ENCODE results near the gene CENPH. TPM values are rescaled to one million over a fixed set of nuclear protein-coding genes. Genes with fewer than 3 reads are reported as not detected.
"Not testable (repeated sequence)": the region's sequence is repeated elsewhere in the genome, so short reads cannot be mapped to it uniquely, and the experiment has no call there.

CENPH gene
- total RNA-seq, 1 experiment from 2014 or later = 103 TPM

DNA sequence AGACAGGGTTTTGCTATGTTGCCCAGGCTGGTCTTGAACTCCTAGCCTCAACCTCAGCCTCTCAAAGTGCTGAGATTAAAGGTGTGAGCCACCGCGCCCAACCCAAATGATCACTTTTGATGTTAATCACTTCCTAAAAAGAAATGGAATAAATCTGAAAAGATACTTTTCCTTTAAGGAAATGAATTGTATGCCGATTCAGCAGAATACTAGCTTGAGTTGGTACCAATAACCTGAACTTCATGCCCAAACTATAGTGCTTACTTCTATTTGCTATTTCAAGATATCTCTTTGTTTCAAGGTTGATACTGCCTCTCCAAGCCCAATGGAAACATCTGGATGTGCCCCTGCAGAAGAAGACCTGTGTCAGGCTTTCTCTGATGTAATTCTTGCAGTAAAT lies 18.4 kb upstream of the CENPH start:
- H3K27ac ChIP-seq = no peak overlapping the region
- peaks cover 12% of the 10 kb centered on the region for H3K4me1 ChIP-seq
- no peaks in the 10 kb centered on the region for H3K27me3 ChIP-seq
- H3K4me3 ChIP-seq = no peak overlapping the region
- H3K9me3 ChIP-seq (replicated peaks) = no peaks in the 10 kb centered on the region
- H3K36me3 ChIP-seq = peaks cover 75% of the 10 kb centered on the region
- no peak for DNase-seq

DNA sequence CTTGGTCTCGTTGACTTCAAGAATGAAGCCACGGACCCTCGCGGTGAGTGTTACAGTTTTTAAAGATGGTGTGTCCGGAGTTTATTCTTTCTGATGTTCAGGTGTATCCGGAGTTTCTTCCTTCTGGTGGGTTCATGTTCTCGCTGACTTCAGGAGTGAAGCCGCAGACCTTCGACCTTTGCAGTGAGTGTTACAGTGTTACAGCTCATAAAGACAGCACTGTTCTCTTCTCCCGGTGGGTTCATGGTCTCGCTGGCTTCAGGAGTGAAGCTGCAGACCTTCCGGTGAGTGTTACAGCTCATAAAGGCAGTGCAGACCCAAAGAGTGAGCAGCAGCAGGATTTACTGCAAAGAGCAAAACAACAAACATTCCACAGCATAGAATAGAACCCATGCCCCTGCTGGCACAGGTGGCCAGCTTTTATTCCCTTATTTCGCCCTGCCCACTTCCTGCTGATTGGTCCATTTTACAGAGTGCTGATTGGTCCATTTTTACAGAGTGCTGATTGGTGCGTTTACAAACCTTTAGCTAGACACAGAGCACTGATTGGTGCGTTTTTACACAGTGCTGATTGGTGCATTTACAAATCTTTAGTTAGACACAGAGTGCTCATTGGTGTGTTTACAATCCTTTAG lies 7.6 kb upstream of the CENPH start:
- not testable (repeated sequence) for H3K27ac ChIP-seq; H3K27me3 ChIP-seq; H3K9me3 ChIP-seq (replicated peaks); DNase-seq; H3K4me3 ChIP-seq; H3K4me1 ChIP-seq
- H3K36me3 ChIP-seq = peaks cover 16% of the 10 kb centered on the region

DNA sequence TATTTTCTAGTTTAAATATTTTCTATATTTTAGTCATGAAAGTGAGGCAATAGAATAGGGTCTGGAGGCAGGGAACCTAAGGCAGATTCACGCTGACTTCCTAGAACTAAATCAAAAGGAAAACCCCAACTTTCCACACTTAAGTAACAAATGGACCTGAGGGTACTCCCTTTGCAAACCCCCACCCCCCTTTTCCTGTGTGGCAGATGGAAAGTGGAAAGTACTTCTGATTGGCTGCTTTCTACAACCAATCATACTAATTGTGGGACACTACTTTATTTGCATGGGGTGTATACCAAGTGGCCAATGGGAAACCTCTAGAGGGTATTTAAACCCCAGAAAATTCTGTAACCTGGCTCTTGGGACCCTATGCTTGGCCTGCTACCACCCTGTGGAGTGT lies 4.8 kb upstream of the CENPH start:
- no peak overlapping the region for H3K27ac ChIP-seq
- no peak for DNase-seq

DNA sequence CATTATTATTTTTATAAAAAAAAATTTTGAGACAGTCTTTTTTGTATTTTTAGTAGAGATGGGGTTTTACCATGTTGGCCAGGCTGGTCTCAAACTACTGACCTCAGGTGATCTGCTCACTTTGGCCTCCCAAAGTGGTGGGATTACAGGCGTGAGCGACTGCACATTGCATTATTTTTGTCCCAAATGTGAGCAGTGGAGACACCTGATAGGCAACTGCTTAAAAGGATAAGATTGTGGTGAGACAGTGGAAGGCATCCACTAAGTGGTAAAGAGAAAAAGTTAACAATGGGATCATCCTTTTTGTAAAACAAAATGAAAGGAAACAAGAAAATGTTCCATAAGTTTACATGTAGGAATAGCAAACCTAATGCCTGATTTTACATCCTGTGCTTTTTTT lies 2.0 kb upstream of the CENPH start:
- no peaks in the 10 kb centered on the region for H3K9me3 ChIP-seq (replicated peaks)
- H3K27ac ChIP-seq = no peak overlapping the region
- H3K4me1 ChIP-seq = no peaks in the 10 kb centered on the region
- 0 out of 2 replicates have a peak, but pooled peaks cover 2% of the 10 kb centered on the region for H3K36me3 ChIP-seq
- no peaks in the 10 kb centered on the region for H3K27me3 ChIP-seq
- no peak overlapping the region for H3K4me3 ChIP-seq
- DNase-seq = no peak

More for the DNA sequence above, 4.8 kb upstream of the CENPH start:
- Histone ChIP-seq H3K4me1 (no peaks in the 10 kb centered on the region), H3K9me3 (replicated peaks) (0 out of 2 replicates have a peak, but pooled peaks cover 3% of the 10 kb centered on the region), H3K4me3 (no peak overlapping the region), H3K36me3 (no peaks in the 10 kb centered on the region), H3K27me3 (no peaks in the 10 kb centered on the region)

DNA sequence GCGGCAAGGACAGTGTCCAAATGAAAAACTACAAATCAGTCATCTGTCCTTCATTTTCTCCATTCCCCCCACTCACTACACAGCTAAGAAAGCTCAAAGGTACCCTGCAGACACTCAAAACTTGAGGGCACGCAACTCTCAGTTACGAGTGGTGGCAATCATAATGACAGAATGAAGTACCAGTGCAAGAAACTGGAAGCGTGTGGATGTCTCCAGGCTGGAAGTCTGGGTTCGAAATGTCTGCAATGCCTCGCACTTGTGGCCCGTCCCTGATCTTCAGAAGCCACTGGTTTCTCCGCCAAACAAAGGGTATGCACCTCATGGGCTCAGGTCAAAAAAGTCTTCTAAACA lies 597 bp upstream of the CENPH start:
- Histone ChIP-seq H3K27ac (peak overlapping the region; percentile 90), H3K4me3 (peak overlapping the region; percentile 90), H3K4me1 (no peaks in the 10 kb centered on the region), H3K27me3 (no peaks in the 10 kb centered on the region), H3K36me3 (peaks cover 6% of the 10 kb centered on the region; the same call in 1 of the 2 replicates), H3K9me3 (replicated peaks) (no peaks in the 10 kb centered on the region)
- DNase-seq = no peak

DNA sequence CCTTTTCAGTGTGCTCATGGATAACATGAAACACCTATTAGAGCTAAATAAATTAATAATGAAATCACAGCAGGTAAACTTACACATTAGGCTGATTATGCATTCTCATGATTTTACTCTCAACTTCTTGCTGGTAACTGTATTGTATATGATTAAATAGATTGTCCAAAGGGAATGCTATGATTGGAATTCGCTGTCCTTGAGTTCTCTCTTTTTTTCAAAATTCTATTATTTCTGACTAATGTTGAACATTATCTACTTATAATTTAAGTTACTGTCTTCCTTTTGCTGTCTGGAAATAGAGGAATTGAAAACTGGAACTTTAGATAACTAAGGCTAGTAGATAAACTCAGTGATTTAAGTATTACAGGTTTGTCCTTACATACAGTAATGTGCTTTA lies 13.1 kb downstream of the CENPH start:
- H3K4me1 ChIP-seq = no peaks in the 10 kb centered on the region
- no peaks in the 10 kb centered on the region for H3K9me3 ChIP-seq (replicated peaks)
- DNase-seq = no peak
- peaks cover 39% of the 10 kb centered on the region for H3K36me3 ChIP-seq
- H3K27ac ChIP-seq = no peak overlapping the region
- no peaks in the 10 kb centered on the region for H3K27me3 ChIP-seq
- H3K4me3 ChIP-seq = no peak overlapping the region

DNA sequence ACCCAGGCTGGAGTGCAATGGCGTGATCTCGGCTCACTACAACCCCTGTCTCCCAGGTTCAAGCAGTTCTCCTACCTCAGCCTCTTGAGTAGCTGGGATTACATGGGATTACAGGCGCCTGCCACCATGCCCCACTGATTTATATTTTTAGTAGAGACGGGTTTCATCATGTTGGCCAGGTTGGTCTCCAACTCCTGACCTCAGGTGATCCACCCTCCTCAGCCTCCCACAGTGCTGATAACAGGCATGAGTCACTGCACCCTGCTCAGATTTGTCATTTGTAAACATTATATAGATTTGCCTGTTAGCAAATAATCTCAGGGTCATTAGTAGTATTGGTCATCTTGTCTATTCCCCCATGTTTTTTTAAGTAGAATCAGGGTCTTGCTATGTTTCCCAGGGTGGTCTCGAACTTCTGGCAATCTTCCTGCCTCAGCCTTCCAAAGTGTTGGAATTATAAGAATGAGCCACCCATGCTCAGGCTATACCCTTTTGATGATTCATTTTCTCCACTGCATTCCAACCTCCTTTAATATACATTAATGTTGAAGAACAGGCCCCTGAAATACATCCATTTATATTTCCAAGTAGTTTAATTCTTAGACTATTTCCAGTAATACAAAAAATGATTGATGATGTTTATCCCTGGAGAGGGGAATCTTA lies 17.3 kb downstream of the CENPH start:
- Histone ChIP-seq H3K36me3 (peaks cover 34% of the 10 kb centered on the region), H3K4me1 (no peaks in the 10 kb centered on the region), H3K27ac (no peak overlapping the region), H3K9me3 (replicated peaks) (no peaks in the 10 kb centered on the region), H3K27me3 (no peaks in the 10 kb centered on the region), H3K4me3 (no peak overlapping the region)
- DNase-seq = no peak

DNA sequence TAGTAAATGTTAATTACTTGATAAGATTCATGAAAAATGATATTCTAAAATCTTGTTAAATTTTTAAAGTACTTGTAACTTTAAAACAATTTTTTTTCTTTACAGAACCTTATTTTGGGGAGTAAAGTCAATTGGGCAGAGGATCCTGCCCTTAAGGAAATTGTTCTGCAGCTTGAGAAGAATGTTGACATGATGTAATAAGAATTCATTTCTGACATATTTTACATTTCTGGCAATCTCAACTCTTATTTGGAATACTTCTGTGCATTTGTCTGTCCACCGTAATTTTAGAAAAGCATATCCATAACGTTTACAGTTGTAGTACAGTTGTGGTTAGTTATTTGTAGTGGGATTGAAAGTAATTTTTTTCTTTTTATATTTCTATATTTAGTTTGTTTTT lies 20.2 kb downstream of the CENPH start:
- no peak for DNase-seq
- Histone ChIP-seq H3K4me1 (peaks cover 5% of the 10 kb centered on the region; the same call in 1 of the 2 replicates), H3K27me3 (no peaks in the 10 kb centered on the region), H3K4me3 (no peak overlapping the region), H3K27ac (no peak overlapping the region), H3K36me3 (peaks cover 23% of the 10 kb centered on the region), H3K9me3 (replicated peaks) (no peaks in the 10 kb centered on the region)

DNA sequence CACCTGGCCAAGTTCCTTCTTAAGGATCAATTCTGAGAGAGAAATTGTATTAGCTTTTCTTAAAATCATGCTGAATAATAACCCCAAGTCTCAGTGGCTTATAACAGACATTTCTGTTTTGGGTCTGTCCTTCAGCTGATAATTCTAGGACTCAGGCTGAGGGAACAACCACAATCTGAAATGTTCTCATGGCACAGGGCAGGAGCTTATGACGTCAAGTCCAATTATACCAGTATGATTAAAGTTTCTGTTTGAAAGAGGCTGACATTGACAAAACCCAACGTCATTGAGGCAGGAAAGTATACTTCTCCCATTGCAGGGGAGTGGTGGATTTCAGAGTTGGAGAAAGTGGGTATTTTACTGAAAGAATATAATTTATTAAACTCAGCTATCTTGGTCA lies 21.8 kb downstream of the CENPH start:
- H3K4me3 ChIP-seq = no peak overlapping the region
- DNase-seq = no peak

DNA sequence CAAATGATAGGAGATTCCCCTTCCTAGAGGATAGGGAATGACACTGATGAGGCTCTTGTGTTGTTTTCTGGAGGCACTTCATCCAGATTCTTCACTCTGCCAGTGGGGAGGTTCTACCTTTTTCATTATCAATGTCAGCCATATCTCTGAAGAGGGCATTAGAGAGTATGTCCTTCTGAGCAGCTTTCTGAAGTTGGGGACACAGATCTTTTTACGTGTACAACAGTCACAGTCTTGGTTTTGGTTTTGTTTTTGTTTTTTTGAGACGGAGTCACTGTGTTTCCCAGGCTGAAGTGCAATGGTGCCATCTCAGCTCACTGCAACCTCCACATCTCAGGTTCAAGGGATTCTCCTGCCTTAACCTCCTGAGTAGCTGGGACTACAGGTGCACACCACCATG lies 22.6 kb downstream of the CENPH start:
- H3K27me3 ChIP-seq = no peaks in the 10 kb centered on the region
- H3K4me1 ChIP-seq = peaks cover 6% of the 10 kb centered on the region
- H3K9me3 ChIP-seq (replicated peaks) = no peaks in the 10 kb centered on the region
- no peak for DNase-seq
- no peak overlapping the region for H3K4me3 ChIP-seq
- no peak overlapping the region for H3K27ac ChIP-seq
- peaks cover 18% of the 10 kb centered on the region; the same call in 1 of the 2 replicates for H3K36me3 ChIP-seq

More for the DNA sequence above, 21.8 kb downstream of the CENPH start:
- Histone ChIP-seq H3K9me3 (replicated peaks) (no peaks in the 10 kb centered on the region), H3K36me3 (peaks cover 18% of the 10 kb centered on the region; the same call in 1 of the 2 replicates), H3K27ac (no peak overlapping the region), H3K27me3 (no peaks in the 10 kb centered on the region), H3K4me1 (peaks cover 5% of the 10 kb centered on the region; the same call in 1 of the 2 replicates)

DNA sequence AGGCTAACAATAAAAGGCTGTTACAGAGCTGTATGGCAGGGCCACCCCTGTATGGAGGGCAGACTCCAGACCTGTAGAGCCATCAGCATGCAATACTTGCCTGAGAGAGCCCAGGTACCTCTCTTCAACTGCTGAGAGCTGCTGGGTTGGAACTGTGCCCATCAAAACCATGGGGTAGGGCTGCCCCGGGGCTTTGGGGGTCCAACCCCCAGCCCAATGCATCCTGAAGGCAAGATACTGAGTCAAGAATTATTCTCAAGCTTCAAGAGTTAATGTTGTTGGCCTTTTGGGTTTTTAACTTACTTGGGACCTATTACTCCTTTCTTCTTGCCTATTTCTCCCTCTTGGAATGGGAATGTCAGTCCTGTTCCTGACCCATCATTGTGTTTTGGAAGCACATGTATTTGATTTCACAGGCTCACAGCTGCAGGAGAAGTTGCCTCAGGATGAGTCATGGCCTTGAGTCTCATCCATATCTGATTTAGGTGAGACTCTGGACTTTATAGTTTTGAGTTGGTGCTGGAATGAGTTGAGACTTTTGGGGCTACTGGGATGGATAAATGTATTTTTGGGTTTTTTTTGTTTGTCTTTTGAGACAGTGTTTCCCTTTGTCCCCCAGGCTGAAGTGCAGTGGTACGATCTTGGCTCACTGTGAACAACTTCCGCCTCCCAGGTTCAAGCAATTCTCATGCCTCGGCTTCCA lies 24.3 kb downstream of the CENPH start:
- Histone ChIP-seq H3K27me3 (no peaks in the 10 kb centered on the region), H3K4me1 (peaks cover 8% of the 10 kb centered on the region), H3K4me3 (no peak overlapping the region), H3K27ac (peak overlapping the region; percentile 37), H3K9me3 (replicated peaks) (no peaks in the 10 kb centered on the region), H3K36me3 (peaks cover 18% of the 10 kb centered on the region; the same call in 1 of the 2 replicates)
- peak in 1 of 2 experiments; percentile 31 for DNase-seq

DNA sequence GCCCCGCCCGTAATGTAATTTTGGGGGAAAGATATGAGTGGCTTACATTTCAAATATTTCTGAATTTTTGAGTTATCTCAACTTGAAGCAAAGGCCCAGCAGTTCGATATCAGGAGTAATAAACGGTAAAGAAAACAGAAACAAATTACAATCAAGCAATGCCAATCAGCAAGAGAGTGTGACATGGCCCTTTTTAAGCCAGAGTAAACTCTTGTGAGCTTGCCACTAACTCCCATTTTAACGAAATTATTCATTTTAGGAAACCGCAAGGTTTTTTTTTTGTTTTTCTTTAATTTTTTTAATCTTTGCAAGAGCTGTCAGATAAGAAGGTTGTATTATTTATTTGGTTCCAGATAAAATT lies 27.7 kb downstream of the CENPH start:
- H3K27ac ChIP-seq = peak overlapping the region; percentile 84
- H3K4me1 ChIP-seq = peaks cover 12% of the 10 kb centered on the region
- H3K9me3 ChIP-seq (replicated peaks) = no peaks in the 10 kb centered on the region
- H3K36me3 ChIP-seq = no peaks in the 10 kb centered on the region; the same call in 1 of the 2 replicates
- DNase-seq = no peak
- peak overlapping the region; percentile 98 for H3K4me3 ChIP-seq
- no peaks in the 10 kb centered on the region for H3K27me3 ChIP-seq

DNA sequence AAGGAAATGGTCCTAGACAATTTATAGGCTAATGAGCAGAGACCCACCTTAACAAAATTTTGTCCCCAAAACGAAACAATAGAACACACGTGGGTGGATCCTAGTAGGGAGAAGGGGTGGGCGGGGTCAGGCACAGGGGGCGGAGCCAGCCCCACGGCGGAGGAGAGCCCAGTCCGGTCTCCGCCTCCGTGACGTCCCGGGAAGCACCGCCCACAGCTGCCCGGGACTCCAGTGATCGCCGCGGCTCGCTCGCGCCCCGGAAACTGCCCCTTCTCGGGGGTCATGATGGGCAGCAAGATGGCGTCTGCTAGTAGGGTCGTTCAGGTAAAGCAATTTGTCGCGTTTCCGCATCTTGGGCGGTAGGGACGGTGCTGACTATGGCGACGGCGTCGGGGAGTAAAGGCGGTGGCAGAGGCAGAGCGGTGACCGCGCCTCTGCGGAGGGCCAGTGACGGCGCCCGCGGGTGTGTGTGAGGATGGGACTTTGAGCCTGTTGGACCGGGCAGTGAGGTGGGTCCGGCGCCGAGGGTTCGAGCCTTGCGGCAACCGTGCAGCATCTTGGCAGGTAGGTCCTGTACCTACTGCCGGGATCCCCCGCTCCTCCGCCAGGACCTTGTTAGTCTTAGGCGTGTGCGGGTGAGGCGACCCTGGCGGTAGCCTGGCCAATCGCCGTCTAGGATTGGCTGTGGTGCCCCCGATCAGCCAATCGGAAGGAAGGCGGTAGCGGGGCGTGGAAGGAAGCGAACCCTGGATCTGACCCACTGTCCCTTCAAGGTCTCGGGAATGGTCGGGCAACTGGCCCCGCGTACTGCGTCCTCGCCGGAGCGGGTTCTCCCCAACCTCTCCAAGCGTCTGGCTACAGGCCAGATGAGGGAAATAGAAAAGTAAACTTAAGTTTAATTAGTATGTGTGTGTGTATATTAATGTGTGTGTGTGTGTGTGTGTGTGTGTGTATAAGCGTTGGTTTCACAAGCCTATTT lies 28.5 kb downstream of the CENPH start:
- Histone ChIP-seq H3K27ac (peak overlapping the region; percentile 84), H3K27me3 (no peaks in the 10 kb centered on the region), H3K36me3 (no peaks in the 10 kb centered on the region; the same call in 1 of the 2 replicates), H3K4me3 (peak overlapping the region; percentile 98), H3K9me3 (replicated peaks) (no peaks in the 10 kb centered on the region), H3K4me1 (peaks cover 12% of the 10 kb centered on the region)
- peak; percentile 96 to 98 for DNase-seq

DNA sequence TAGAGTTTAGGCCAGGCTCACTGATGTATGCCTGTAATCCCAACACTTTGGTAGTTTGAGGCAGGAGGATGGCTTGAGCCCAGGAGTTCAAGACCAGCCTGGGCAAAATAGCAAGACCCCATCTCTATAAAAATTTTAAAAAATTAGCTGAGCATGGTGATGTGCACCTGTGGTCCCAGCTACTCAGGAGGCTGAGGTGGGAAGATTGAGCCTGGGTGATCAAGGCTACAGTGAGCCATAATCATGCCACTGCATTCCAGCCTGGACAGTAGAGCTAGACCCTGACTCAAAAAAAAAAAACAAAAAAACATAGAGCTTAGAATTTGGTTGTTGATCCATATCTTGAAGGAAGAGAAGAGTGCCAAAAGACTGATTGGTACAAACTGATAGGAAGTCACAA lies 30.6 kb downstream of the CENPH start:
- Histone ChIP-seq H3K9me3 (replicated peaks) (no peaks in the 10 kb centered on the region), H3K27ac (no peak overlapping the region), H3K27me3 (no peaks in the 10 kb centered on the region), H3K4me3 (no peak overlapping the region), H3K36me3 (peaks cover 12% of the 10 kb centered on the region), H3K4me1 (peaks cover 7% of the 10 kb centered on the region; the same call in 1 of the 2 replicates)
- DNase-seq = no peak

Data from SJCRH30 (cell line).